GM19455 (cell line): ENCODE data around the gene LDB1.

Experiments
- ATAC-seq: cut with Tn5 transposase; IDR thresholded peaks from one replicate; pipeline ENCODE4 v1.9.1; 2021; ENCODE audit not compliant: unreplicated experiment

The LDB1 gene

GRCh38 chr10:102064868-102065560 lies 55.2 kb downstream of the LDB1 start, which contains the start of gene HPS6:
HPS6 (plus strand) TSS chr10:102065349; CDS start chr10:102065475, 126 bp downstream.
- ATAC-seq, result peak; percentile 90

DNA sequence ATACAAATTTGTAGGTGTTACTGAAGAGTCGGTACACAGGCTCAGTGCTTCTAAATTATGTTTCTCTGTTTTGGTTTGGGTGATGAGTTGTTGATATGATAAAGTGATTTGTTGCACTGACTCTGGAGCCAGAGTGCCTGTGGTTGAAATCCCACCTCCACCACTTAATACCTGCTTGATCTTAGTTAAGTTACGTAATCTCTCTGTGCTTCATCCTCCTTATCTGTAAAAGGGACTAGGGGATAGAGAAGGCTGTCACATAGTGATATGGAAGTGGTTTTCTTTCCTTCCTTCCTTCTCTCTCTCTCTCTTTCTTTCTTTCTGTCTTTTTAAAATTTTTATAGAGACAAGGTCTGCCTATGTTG lies 55.7 kb downstream of the LDB1 start:
- ATAC-seq, result no peak

- no peak for ATAC-seq
Observed at GRCh38 chr10:102059987-102060386, 60.2 kb downstream of the LDB1 start.
